Right kidney (tissue), 9 donors: Measurements from ENCODE around the gene ZNF93.
A peak's percentile ranks its signal among the peaks of the same experiment; 100 is the strongest.
"Not testable (repeated sequence)": the region's sequence is repeated elsewhere in the genome, so short reads cannot be mapped to it uniquely, and the experiment has no call there.

Source experiments
- DNase-seq: peaks from one replicate; pipeline ENCODE4 v3.0.0-alpha.2; 2016
- long read RNA-seq, 8 donors: transcript quantifications; one replicate each; lab custom pipeline, GENCODE V29; 2026

ZNF93 gene
- long read RNA-seq, donor 1, partial matches to known transcripts: 0 of 1 reads
- long read RNA-seq, donor 1, other reads (novel, unspliced or antisense): 0 of 1 reads
- long read RNA-seq, donor 2, partial matches to known transcripts: 0 of 3 reads
- long read RNA-seq, donor 2, other reads (novel, unspliced or antisense): 0 of 3 reads
- long read RNA-seq, donor 3, transcript ZNF93-201 (4 exons, 2,648 nt): major isoform, 6 of 6 reads
- long read RNA-seq, donor 3, partial matches to known transcripts: 0 of 6 reads
- long read RNA-seq, donor 3, other reads (novel, unspliced or antisense): 0 of 6 reads
- long read RNA-seq, donor 4, partial matches to known transcripts: 0 of 1 reads
- long read RNA-seq, donor 4, other reads (novel, unspliced or antisense): 0 of 1 reads
- long read RNA-seq, donor 5, partial matches to known transcripts: 0 of 2 reads
- long read RNA-seq, donor 5, other reads (novel, unspliced or antisense): 0 of 2 reads
- long read RNA-seq, donor 6, partial matches to known transcripts: 0 of 4 reads
- long read RNA-seq, donor 6, other reads (novel, unspliced or antisense): 0 of 4 reads
- long read RNA-seq, donor 7: 0 reads
- long read RNA-seq, donor 8, partial matches to known transcripts: 0 of 2 reads
- long read RNA-seq, donor 8, other reads (novel, unspliced or antisense): 0 of 2 reads

GRCh38 chr19:19900729-19901444, at the start of gene ZNF93:
TSS of gene ZNF93 (plus strand) at chr19:19900946. CDS start at chr19:19901089, 143 bp downstream.
- DNase-seq: peak; percentile 91

- not testable (repeated sequence) for DNase-seq
Observed at GRCh38 chr19:19851740-19852139, 49.0 kb upstream of the ZNF93 start.

- DNase-seq: no peak
Observed at GRCh38 chr19:19858751-19859150, 42.0 kb upstream of the ZNF93 start.

- DNase-seq: peak; percentile 73
Observed at GRCh38 chr19:19860756-19861390, 39.9 kb upstream of the ZNF93 start.

GRCh38 chr19:19865750-19866610, 34.8 kb upstream of the ZNF93 start, which contains the start of gene ZNF253:
TSS of gene ZNF253 (plus strand) at chr19:19865882. CDS start at chr19:19865997, 115 bp downstream.
- peak; percentile 98 for DNase-seq

GRCh38 chr19:19866611-19867248, 34.0 kb upstream of the ZNF93 start:
- DNase-seq: no peak

- DNase-seq: not testable (repeated sequence)
Observed at GRCh38 chr19:19870086-19870485, 30.7 kb upstream of the ZNF93 start.

GRCh38 chr19:19871932-19872331, 28.8 kb upstream of the ZNF93 start:
- DNase-seq: no peak

GRCh38 chr19:19873381-19873780, 27.4 kb upstream of the ZNF93 start:
- no peak for DNase-seq

GRCh38 chr19:19877724-19878123, 23.0 kb upstream of the ZNF93 start:
- no peak for DNase-seq

GRCh38 chr19:19884583-19884982, 16.2 kb upstream of the ZNF93 start:
- no peak for DNase-seq

GRCh38 chr19:19892055-19892941, 8.4 kb upstream of the ZNF93 start:
- DNase-seq: not testable (repeated sequence)

GRCh38 chr19:19900139-19900728, 512 bp upstream of the ZNF93 start:
- no peak for DNase-seq

GRCh38 chr19:19907551-19907950, 6.8 kb downstream of the ZNF93 start:
- DNase-seq: not testable (repeated sequence)

- no peak for DNase-seq
Observed at GRCh38 chr19:19909654-19910053, 8.9 kb downstream of the ZNF93 start.

- DNase-seq: no peak
Observed at GRCh38 chr19:19911150-19911549, 10.4 kb downstream of the ZNF93 start.

GRCh38 chr19:19914596-19914995, 13.8 kb downstream of the ZNF93 start:
- no peak for DNase-seq

- DNase-seq: not testable (repeated sequence)
Observed at GRCh38 chr19:19930417-19930816, 29.7 kb downstream of the ZNF93 start.
